K562 (cell line): ENCODE results near the gene KLK1. TPM values are rescaled to one million over a fixed set of nuclear protein-coding genes. Genes with fewer than 3 reads are reported as not detected.

Experiments used
- ARID1B ChIP-seq: fragments of 450-650 bp; IDR thresholded peaks from 2 replicates; pipeline ENCODE4 v1.6.1; 2016; ENCODE audit warnings: antibody characterized with exemption, mild to moderate bottlenecking, inconsistent platforms
- MCM7 ChIP-seq, 2 experiments: fragments of 450-650 bp; IDR thresholded peaks; 2 replicates each; pipeline ENCODE4 v1.6.1; 2016 to 2018
- POLR2A ChIP-seq: fragments of 450-650 bp; conservative IDR thresholded peaks from 2 replicates; pipeline ENCODE4 v1.6.1; 2016
- RB1 ChIP-seq: fragments of 450-650 bp; IDR thresholded peaks from 2 replicates; pipeline ENCODE4 v1.6.1; 2017; ENCODE audit warnings: low read depth, mild to moderate bottlenecking
- ZNF347 ChIP-seq: fragments of 450-650 bp; formaldehyde crosslinking; IDR thresholded peaks from 2 replicates; pipeline ENCODE4 v1.4.0; 2020; ENCODE audit warnings: low read depth, mild to moderate bottlenecking, moderate library complexity
- polyA plus RNA-seq, 8 experiments: library from polyadenylated mRNA; depleted of rRNA in 4 of 8; stranded (reverse) in 5 of 8; unstranded in 3 of 8; fragments of >200 nt; fragmentation: Nextera tagmentation in 2 of 8; fragmentation: Illumina TruSeq in 1 of 8; extraction: Ambion mirVana in 2 of 8; extraction: Trizol in 1 of 8; gene quantifications; 2 replicates each; pipeline versions ENCODE4 v1.2.1 to v1.2.3, GENCODE V29; 2011 to 2014; ENCODE audit warnings: inconsistent platforms in 1 of 8, missing spikeins in 1 of 8
- total RNA-seq, 7 experiments: library from RNA; depleted of rRNA in 6 of 7; stranded (reverse); fragments of >200 nt in 6 of 7; fragmentation: Illumina TruSeq in 2 of 7; extraction: Trizol in 2 of 7; gene quantifications; 2 replicates each; pipeline versions ENCODE4 v1.2.1 to v1.2.3, GENCODE V29; 2011 to 2021; ENCODE audit warnings: low replicate concordance in 1 of 7
- TF ChIP-seq, protein P1 (sequence below): fragments of 450-650 bp; formaldehyde crosslinking; conservative IDR thresholded peaks from 2 replicates; pipeline ENCODE4 v1.4.0; 2022; ENCODE audit warnings: mild to moderate bottlenecking, missing genetic modification characterization
- TF ChIP-seq, protein P2 (sequence below): fragments of 450-650 bp; IDR thresholded peaks from 2 replicates; pipeline ENCODE4 v1.6.1; 2016
- TF ChIP-seq, protein P3 (sequence below): fragments of 450-650 bp; IDR thresholded peaks from 2 replicates; pipeline ENCODE4 v1.6.1; 2016; ENCODE audit warnings: low read depth
- TF ChIP-seq, protein P4 (sequence below): fragments of 200-800 bp; sonication (Bioruptor generic); IDR thresholded peaks from 2 replicates; pipeline ENCODE4 v1.6.1; 2016; ENCODE audit warnings: missing genetic modification characterization, missing compliant biosample characterization

KLK1 gene
- total and polyA plus RNA-seq, 9 of the 15 experiments (the other 6 are each of a cell fraction or from before 2014, with no cell fraction given), result 0.87 to 15.4 (median 9.1) TPM

DNA sequence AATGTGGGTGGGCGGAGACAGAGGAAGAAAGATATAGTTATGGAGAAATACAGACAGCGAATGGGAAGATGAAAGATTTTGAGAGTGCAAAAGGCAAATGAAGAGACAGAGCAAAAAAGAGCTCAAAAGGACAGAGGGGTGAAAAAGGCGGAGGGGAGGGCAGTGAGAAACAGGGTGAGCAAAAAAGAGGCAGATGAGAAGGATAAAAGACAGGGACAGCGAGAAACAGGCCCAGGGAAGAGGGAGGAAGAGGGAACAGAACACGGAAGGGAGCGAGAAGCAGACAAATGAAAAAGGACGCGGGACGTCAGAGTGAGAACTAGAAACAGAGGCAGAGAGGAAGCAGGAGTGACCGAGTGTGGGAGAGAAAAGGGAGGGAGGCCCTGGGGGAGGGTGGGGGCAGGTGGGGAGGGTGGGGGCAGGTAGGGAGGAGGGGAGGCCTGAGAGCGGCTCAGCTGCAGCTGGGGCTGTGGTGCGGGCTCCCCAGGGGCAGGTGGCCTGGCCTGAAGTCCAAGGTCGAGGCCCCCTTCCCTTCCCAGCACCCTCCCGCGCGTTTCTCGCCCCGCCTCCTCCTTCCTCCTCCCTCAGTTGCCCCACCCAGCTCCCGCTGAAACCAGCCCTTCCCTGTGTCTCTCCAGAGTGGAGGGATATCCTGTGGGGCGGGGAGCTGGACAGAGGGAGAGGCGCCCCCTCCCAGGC is 2.9 kb downstream of the KLK1 start (continued):
- TF ChIP-seq, protein P1, sequence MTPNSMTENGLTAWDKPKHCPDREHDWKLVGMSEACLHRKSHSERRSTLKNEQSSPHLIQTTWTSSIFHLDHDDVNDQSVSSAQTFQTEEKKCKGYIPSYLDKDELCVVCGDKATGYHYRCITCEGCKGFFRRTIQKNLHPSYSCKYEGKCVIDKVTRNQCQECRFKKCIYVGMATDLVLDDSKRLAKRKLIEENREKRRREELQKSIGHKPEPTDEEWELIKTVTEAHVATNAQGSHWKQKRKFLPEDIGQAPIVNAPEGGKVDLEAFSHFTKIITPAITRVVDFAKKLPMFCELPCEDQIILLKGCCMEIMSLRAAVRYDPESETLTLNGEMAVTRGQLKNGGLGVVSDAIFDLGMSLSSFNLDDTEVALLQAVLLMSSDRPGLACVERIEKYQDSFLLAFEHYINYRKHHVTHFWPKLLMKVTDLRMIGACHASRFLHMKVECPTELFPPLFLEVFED (CRISPR knock-in tag), result peak; percentile 20; the same call in 1 of the 2 replicates
- TF ChIP-seq RB1, result peak; percentile 57; the same call in 1 of the 2 replicates
- TF ChIP-seq, protein P2, sequence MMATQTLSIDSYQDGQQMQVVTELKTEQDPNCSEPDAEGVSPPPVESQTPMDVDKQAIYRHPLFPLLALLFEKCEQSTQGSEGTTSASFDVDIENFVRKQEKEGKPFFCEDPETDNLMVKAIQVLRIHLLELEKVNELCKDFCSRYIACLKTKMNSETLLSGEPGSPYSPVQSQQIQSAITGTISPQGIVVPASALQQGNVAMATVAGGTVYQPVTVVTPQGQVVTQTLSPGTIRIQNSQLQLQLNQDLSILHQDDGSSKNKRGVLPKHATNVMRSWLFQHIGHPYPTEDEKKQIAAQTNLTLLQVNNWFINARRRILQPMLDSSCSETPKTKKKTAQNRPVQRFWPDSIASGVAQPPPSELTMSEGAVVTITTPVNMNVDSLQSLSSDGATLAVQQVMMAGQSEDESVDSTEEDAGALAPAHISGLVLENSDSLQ, result peak; percentile 17; the same call in 1 of the 2 replicates
- TF ChIP-seq, protein P3, sequence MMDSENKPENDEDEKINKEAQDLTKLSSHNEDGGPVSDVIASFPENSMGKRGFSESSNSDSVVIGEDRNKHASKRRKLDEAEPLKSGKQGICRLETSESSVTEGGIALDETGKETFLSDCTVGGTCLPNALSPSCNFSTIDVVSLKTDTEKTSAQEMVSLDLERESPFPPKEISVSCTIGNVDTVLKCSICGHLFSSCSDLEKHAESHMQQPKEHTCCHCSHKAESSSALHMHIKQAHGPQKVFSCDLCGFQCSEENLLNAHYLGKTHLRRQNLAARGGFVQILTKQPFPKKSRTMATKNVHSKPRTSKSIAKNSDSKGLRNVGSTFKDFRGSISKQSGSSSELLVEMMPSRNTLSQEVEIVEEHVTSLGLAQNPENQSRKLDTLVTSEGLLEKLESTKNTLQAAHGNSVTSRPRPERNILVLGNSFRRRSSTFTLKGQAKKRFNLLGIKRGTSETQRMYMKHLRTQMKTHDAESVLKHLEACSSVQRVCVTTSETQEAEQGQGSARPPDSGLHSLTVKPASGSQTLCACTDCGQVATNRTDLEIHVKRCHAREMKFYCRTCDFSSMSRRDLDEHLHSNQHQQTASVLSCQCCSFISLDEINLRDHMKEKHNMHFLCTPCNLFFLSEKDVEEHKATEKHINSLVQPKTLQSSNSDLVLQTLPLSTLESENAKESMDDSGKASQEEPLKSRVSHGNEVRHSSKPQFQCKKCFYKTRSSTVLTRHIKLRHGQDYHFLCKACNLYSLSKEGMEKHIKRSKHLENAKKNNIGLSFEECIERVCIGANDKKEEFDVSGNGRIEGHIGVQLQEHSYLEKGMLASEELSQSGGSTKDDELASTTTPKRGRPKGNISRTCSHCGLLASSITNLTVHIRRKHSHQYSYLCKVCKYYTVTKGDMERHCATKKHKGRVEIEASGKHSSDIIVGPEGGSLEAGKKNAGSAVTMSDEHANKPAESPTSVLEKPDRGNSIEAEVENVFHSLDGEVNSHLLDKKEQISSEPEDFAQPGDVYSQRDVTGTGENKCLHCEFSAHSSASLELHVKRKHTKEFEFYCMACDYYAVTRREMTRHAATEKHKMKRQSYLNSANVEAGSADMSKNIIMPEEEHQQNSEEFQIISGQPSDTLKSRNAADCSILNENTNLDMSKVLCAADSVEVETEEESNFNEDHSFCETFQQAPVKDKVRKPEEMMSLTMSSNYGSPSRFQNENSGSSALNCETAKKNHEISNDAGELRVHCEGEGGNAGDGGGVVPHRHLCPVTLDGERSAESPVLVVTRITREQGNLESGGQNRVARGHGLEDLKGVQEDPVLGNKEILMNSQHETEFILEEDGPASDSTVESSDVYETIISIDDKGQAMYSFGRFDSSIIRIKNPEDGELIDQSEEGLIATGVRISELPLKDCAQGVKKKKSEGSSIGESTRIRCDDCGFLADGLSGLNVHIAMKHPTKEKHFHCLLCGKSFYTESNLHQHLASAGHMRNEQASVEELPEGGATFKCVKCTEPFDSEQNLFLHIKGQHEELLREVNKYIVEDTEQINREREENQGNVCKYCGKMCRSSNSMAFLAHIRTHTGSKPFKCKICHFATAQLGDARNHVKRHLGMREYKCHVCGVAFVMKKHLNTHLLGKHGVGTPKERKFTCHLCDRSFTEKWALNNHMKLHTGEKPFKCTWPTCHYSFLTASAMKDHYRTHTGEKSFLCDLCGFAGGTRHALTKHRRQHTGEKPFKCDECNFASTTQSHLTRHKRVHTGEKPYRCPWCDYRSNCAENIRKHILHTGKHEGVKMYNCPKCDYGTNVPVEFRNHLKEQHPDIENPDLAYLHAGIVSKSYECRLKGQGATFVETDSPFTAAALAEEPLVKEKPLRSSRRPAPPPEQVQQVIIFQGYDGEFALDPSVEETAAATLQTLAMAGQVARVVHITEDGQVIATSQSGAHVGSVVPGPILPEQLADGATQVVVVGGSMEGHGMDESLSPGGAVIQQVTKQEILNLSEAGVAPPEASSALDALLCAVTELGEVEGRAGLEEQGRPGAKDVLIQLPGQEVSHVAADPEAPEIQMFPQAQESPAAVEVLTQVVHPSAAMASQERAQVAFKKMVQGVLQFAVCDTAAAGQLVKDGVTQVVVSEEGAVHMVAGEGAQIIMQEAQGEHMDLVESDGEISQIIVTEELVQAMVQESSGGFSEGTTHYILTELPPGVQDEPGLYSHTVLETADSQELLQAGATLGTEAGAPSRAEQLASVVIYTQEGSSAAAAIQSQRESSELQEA, result peak; percentile 60; the same call in 1 of the 2 replicates
- TF ChIP-seq, protein P4, sequence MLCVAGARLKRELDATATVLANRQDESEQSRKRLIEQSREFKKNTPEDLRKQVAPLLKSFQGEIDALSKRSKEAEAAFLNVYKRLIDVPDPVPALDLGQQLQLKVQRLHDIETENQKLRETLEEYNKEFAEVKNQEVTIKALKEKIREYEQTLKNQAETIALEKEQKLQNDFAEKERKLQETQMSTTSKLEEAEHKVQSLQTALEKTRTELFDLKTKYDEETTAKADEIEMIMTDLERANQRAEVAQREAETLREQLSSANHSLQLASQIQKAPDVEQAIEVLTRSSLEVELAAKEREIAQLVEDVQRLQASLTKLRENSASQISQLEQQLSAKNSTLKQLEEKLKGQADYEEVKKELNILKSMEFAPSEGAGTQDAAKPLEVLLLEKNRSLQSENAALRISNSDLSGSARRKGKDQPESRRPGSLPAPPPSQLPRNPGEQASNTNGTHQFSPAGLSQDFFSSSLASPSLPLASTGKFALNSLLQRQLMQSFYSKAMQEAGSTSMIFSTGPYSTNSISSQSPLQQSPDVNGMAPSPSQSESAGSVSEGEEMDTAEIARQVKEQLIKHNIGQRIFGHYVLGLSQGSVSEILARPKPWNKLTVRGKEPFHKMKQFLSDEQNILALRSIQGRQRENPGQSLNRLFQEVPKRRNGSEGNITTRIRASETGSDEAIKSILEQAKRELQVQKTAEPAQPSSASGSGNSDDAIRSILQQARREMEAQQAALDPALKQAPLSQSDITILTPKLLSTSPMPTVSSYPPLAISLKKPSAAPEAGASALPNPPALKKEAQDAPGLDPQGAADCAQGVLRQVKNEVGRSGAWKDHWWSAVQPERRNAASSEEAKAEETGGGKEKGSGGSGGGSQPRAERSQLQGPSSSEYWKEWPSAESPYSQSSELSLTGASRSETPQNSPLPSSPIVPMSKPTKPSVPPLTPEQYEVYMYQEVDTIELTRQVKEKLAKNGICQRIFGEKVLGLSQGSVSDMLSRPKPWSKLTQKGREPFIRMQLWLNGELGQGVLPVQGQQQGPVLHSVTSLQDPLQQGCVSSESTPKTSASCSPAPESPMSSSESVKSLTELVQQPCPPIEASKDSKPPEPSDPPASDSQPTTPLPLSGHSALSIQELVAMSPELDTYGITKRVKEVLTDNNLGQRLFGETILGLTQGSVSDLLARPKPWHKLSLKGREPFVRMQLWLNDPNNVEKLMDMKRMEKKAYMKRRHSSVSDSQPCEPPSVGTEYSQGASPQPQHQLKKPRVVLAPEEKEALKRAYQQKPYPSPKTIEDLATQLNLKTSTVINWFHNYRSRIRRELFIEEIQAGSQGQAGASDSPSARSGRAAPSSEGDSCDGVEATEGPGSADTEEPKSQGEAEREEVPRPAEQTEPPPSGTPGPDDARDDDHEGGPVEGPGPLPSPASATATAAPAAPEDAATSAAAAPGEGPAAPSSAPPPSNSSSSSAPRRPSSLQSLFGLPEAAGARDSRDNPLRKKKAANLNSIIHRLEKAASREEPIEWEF (CRISPR knock-in tag), result no peak
- TF ChIP-seq MCM7 (IDR thresholded peaks at IDR 0.05), result peak in 1 of 2 experiments; percentile 89; a peak in 2 of 4 replicates
- TF ChIP-seq ARID1B, result peak; percentile 52
- 0 out of 2 replicates have a peak, but pooled peaks have one; percentile 37 for TF ChIP-seq POLR2A
- no peak for TF ChIP-seq ZNF347 (CRISPR knock-in tag)
